Mucosa of gallbladder (tissue), 1 donor: Measurements from ENCODE around the gene SPRY4. TPM values are rescaled to one million over a fixed set of nuclear protein-coding genes. Genes with fewer than 3 reads are reported as not detected.
A peak's percentile ranks its signal among the peaks of the same experiment; 100 is the strongest.
"Not testable (repeated sequence)": the region's sequence is repeated elsewhere in the genome, so short reads cannot be mapped to it uniquely, and the experiment has no call there.

Source experiments
- DNase-seq: peaks from one replicate; pipeline ENCODE4 v3.0.0-alpha.2; 2020; ENCODE audit warnings: low spot score
- total RNA-seq: library from RNA; stranded (reverse); gene quantifications from one replicate; pipeline ENCODE4 v1.2.1, GENCODE V29; 2021
- donor health status: DM: no; HTN: no; CAD: no.

Gene SPRY4
- total RNA-seq, 1 donor from 2014 or later, result 17.4 TPM

DNA sequence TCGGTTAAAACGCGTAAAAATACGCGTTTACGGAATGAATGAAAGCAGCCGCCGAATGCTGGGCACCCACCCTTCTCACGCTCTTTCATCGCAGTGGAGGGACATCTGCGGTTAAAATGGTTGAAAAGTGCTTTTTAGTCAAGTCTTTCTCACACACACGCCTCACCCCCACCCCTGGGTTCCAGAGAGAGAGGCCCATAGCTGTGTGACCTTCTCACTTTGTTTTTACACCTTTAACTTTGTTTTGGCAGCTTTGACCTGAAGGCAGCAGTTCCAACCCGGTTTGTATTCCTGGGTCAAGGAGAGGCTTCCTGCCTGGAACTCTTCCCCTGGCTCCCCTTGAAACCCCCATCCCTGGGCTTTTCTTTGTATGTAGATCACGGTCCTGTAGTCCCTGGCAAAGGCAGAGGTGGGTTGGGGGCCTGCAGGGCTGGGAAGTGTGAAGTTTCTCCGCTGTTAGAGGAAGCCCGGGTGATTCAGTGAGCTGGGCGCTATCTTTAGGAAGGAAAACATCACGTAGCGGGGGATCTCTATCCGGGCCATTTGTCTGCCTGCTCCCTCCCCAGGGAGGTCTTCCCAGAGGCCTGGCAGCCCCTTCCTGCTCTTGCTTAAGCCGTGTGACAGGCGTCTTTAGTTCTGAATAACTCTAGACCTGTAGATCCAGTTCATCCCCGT is 29.6 kb downstream of the SPRY4 start:
- no peak for DNase-seq

DNA sequence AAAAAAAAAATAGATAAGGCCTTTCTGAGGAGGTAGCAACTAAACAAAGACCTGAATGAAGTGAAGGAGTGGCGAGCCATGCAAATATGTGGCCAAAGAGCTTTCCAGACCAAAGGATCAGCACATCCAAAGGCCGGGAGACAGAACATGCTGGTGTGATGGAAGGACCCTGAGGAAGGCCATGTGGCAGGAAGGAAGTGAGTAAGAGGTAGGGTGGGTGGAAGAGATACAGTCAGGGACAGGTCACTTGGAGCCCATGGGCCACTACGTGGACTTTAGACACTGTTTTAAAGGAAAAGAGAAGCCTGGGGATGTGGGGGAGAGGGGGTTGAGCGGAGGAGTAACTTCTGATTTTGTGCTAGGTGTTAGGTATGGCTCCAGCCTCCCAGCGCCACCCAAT is 31.3 kb downstream of the SPRY4 start:
- no peak for DNase-seq

DNA sequence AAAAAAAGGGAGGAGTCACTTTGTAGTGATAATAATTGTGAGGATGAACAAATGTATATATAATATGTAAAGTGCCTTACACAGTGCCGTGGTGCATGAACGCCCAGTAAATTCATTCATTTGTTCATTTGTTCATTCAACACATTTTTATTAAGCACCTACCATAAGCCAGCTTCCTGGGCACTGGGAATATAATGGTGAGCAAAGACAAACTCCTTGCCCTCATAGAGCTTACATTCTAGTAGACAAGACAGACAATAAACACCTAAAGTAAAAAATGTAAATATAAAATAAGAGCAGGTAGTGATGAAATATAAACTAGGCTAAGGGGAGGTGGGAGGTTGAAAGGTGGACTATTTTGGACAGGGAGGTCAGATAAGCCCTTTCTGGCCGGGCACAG is 32.0 kb downstream of the SPRY4 start:
- no peak for DNase-seq

DNA sequence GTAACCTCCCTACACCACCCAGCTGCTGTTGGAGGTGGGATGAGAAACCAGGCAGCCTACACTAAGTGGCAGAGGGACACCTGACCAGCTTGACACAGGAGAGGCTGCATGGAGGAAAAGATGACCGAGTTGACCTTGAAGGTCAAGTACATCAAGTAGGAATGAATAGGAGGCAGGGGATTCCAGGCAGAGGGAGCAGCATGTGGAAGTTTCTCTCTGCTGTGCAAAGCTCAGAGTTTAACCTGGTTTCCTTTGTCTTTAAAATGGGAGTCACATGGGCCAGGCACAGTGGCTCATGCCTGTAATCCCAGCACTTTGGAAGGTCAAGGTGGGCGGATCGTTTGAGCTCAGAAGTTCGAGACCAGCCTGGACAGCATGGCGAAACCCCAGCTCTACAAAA is 32.6 kb downstream of the SPRY4 start:
- DNase-seq, result no peak

DNA sequence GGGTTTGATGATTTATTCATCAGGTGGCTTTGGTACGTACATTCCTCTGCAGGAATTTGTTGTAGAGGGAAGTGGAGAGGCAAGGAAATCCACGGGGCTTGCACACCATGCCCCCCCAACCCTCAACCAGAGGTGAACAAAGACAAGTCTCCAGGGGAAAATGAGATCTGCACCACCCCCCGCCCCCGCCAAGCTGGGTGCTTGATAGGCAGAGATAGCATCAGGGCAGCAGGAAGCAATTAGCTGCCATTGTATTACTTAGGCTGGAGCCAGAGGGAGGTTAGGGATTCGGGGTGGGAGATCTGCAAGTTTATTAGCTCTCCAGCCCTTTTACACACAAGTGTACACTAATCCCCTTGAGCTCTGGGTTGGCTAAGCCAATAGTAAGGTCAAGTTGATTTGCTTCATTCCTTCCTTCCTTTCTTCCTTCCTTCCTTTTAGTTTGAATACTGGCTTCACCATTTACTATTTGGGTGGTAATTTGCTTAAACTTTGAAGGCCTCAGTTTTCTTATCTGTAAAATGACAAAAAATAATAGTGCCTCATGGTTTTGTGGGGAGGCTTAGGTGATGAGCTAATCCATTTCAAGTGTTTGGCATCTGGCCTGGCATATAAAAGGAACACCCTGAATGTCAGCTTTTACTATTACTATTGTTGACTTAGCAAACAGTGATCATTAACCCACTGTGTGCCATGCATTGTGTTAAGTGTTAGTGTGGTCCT is 34.1 kb downstream of the SPRY4 start:
- DNase-seq, result no peak

DNA sequence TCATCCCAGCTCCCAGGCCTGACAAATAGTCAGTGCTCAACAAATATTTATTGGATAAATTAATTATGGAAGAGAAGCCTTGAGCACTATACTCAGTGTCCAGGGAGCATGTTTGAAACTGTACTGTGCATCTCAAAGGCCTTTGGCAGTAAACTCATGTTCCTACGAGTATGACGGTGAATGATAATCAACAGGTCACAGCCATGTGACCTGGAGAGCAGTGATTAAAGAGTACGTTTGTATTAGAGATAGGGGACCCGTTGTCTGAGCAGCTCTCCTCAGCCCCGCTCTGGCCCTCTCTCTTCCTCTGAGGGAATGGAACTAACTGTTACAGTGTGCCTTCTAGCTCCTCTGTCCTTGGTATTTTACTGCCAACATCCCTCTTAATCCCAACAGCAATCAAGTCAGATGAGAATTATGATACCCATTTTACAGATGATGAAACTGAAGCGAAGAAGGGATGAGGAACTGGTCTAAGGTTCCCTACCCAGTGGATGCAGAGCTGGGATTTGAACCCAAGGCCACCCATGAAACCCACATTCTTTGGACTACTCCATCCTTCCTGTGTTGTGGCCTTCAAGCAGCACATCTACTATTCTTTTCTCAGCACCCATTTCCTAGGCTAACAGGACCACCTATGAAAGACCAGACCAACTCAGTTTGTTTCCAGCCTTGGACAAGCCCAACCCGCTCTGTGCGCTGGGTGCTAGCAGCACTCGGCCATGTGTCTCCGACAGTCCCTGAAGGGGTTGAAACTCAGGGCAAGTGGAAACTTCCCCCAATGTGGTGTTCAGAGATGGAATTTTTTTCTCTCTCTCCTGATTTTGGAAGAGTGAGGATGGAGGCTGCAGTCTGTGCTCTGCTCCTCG is 34.9 kb downstream of the SPRY4 start:
- no peak for DNase-seq

DNA sequence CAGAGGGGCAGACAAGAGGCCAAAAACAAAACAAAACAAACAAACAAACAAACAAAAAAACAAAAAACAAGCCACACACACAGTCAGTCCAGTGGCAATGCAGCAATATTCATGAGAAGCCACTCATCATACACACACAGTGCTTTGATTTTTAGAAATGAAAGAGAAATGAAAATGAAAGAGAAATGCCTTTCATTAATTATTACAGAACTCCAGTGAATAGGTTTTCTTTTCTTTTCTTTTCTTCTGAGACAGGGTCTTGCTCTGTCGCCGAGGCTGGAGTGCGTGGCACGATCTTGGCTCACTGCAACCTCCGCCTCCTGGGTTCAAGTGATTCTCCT is 36.9 kb downstream of the SPRY4 start:
- no peak for DNase-seq

DNA sequence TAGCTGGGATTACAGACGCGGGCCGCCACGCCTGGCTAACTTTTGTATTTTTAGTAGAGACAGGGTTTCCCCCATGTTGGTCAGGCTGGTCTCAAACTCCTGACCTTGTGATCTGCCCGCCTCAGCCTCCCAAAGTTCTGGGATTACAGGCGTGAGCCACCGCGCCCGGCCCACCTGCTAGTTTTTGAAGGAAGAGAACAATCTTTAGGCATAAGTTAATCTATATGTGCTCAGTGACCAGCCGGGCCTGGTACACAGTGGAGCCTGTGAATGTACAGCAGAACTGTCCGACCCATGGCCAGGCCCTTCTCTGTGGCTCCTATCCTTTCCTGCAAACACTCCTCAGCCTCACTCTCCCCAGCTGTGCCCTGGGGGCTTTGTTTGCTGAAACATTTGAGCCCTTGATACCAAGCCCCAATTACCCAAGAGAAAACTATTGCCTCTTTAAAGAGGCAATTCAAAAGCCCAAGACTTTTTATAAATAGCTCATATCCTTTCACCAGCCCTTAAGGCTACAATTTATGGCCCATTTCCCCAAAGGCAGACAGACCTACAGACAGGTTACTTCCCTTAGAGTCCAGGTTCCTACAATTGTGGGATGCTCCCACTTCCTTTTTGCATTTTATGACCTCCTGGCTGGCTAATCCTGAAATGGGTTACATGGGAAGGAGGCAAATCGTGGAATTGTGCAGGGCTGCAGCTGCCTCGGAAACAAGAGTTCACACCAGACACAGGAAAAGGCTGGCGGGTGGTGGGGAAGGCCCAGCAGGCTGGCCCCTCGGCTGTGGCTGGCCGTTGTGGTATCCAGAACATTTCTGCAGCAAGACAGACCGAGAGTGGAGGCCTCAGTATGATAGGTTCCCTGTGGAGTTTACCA is 37.5 kb downstream of the SPRY4 start:
- no peak for DNase-seq

DNA sequence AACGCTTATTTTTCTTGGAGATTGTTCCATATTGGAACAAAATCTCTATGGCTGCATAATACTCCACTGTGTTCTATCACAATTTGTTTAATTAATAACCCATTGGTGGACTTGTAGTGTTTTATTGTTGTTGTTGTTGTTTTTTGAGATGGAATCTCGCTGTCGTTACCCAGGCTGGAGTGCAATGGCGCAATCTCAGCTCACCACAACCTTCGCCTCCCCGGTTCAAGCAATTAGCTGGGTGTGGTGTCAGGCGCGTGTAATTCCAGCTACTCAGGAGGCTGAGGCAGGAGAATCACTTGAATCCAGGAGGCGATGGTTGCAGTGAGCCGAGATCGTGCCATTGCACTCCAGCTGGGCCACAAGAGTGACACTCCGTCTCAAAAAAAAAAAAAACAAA is 38.7 kb downstream of the SPRY4 start:
- DNase-seq, result no peak

DNA sequence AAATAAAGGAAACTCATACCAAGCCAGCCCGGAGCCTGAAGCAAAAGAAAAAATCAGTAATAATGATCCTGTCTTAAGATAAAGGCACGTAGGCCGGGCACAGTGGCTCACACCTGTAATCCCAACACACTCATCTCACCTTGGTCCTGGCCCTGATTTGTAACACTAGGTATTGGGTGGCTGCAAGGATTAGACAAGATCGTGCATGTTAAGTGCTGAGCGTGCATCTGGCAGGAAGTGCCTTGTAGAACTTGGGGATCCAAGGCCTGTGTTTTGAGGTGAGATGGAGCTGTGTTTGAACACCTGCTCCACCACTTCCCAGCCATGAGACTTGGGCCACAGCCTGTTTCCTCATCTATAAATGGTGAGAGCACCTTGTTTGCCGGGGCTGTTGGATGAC is 41.5 kb downstream of the SPRY4 start:
- no peak for DNase-seq

DNA sequence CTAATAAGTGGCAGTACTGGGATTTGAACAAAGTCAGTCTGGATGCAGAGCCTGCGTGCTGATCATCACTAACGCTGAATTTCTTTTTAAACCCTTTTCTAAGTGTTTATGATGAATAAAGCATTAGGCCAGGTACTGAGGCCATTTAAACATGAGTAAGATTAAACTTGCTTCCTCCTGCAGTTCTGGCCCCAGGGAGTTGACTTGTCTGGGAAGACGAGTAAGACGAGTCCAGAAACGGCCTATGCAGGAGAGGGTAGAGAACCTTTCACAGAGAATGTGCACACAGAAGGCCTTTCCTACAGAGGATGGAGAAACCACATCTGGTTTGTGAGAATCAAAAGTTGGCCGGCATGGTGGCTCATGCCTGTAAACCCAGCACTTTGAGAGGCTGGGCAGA is 42.9 kb downstream of the SPRY4 start:
- no peak for DNase-seq

DNA sequence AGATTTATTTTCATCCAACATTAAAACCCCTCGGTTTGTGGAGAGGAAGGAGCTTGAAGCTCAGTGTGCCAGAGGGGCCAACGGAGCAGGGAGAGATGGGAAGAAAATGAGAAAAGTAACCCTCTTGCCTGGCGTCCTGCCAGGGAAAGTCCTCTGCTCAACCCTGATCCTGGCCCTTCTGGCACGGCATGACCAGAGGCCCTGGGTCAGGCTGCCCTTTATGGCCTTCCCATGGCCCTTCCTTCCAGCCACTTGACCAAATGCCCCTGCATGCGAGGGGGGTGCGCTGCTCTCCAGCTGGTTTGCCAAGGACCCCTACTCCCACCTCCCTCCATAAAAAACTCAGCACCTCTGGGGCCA is 43.8 kb downstream of the SPRY4 start:
- no peak for DNase-seq

DNA sequence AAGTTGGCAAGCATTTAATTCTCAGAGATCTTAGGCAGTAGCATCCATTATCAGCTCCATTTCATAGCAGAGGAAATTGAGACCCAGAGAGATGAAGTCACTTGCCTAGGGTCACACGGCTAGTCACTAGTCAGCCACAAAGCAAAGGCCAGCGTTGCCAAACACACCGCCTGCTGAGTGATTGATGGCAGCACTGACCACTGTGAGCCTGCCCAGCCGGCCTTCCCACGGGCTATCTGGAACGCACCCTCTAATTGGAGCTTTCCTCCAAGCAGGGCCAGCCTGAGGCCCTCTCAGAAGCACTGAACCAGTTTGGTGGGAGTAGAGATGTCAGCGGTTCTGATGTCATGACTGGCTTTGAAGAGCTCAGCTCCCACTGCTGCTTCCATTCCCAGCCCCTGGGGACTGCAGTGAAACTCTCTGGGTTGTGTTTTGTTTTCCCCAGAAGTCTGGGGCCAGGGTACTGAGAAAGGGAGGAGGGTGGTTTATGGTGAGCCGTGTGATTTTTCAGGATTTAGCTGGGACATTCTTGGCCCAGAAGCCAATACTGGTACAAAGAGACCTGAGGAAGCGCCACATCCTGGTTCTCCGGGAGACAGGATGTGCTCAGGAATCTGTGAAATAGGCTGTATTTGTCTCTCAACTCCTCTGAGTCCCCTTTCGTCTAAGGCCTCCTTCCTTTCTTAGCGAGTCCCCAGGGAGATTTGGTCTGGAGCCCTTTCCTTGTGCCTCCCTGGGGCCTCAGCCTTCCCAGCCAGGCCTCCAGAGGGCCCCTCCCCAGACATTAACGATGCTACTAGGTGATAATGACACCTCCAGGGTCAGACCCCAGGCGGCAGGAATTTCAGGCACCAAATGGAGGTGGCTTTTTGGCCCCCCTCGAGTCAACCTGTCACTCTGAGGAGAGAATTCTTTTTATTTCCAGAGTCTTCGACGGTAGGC is 44.5 kb downstream of the SPRY4 start:
- DNase-seq, result peak; percentile 14

DNA sequence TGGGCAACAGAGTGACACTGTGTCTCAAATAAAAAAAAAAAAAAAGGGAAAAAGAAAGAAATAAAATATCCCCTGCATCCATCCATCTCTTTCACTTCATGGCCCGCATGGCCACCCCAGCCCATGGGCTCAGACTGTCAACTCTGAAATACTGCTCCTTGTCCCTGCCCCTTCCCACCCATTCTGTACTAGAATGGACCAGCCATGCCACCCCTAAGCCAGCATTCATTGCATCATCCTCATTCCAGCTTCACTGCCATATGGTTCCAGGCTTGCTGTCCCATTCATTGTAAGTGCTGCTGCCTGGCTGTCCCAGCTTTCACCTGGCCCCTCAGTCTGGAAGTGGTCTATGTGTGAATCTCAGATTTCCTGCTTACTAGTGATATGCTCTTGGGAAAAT is 46.2 kb downstream of the SPRY4 start:
- no peak for DNase-seq

DNA sequence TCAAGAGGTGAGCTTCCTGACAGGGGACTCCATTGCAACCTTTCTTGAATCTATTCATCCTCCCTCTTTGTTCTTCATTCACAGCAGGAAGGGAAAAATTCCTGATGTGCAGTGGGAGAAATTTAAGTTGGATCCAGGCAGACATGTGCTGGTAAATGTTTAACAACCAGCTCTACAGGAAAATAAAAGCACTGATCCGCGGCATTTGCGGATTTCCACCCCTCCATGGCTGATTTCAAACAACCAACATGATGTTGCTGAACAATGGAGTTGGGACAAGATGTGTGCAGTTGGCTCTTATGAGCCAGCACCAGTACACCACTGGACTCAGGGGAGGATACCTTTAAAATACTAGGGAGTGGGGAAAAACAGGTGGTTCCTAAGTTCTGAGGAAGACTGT is 47.0 kb downstream of the SPRY4 start:
- no peak for DNase-seq

DNA sequence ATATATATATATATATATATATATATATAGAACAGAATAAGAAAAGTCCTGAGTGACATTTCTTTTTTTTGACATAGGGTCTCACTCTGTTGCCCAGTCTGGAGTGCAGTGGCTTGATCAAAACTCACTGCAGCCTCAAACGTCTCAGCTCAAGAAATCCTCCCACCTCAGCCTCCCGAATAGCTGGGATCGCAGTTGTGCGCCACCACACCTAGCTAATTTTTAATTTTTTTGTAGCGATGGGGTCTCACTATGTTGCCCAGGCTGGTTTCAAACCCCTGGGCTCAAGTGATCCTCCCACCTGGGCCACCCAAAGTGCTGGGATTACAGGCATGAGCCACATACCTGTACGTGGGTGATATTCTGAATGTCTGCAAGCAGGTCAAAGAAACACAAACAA is 48.3 kb downstream of the SPRY4 start:
- no peak for DNase-seq

DNA sequence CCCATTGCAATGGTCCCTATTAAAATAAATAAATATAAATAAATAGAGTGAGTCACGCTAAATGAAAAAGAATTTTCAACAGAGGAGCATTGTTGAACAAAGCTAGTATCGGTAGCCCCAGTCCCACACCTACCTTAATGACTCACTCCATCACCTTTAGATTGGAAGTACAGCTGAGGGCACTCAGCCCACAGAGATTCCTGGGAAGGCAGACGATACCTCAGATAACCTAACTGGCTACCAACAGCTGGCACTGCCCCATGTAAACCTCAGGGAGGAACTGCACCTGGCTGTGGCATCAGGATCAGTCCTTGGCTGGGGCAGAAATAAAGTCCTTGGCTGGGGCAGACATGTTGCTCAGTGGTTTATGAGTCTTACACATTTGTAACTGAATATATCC is 49.3 kb downstream of the SPRY4 start:
- DNase-seq, result no peak

DNA sequence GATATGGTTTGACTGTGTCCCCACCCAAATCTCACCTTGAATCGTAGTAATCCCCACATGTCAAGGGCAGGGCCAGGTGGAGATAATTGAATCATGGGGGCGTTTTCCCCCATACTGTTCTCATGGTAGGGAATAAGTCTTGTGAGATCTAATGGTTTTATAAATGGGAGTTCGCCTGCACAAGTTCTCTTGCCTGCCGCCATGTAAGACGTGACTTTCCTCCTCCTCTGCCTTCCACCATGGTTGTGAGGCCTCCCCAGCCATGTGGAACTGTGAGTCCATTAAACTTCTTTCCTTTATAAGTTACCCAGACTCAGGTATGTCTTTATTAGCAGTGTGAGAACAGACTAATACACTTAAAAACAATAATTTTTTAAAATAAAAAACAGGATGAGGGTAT is 52.2 kb downstream of the SPRY4 start:
- not testable (repeated sequence) for DNase-seq

DNA sequence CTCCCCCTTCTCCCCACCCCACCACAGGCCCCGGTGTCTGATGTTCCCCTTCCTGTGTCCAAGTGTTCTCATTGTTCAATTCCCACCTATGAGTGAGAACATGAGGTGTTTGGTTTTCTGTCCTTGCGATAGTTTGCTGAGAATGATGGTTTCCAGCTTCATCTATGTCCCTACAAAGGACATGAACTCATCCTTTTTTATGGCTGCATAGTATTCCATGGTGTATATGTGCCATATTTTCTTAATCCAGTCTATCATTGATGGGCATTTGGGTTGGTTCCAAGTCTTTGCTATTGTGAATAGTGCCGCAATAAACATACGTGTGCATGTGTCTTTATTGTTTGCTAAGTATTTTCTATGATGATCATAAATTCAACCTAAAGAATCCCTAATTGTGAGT is 60.7 kb downstream of the SPRY4 start:
- not testable (repeated sequence) for DNase-seq

DNA sequence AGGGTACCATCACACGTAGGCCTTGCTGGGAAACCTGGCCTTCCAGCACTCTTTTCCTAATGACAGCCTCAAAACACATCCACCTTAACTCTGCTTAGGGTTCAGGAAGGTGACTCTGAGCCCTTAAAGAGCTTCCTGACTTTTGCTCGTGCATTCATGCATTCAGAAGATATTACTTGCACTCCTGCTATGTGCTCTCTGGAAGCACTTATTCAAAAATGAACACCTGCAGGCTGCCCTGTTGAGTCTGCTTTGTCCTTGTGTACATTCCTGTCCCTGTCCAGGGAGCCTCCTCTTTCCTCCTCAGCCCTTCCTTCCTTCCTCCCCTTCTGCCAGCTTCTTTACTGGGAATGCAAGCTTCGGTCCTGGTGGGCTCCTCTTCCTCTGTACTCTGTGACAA is 61.5 kb downstream of the SPRY4 start:
- DNase-seq, result no peak

DNA sequence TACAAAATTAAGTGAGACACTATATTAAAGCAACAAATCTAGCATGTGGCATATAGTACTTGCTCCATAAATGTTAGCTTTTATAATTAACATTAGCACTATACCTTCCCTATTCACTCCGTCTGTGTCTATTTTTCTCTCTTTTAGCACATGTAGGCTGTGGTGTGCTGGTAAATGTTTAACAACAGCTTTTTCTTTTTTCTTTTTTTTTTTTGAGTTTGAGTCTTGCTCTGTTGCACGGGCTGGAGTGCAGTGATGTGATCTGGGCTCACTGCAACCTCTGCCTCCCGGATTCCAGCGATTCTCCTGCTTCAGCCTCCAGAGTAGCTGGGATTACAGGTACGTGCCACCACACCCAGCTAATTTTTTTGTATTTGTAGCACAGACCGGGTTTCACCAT is 62.1 kb downstream of the SPRY4 start:
- no peak for DNase-seq
